Stimulated activated CD8-positive, alpha-beta memory T cell treated with anti-CD3 and anti-CD28 coated beads, Interleukin-12 subunit alpha, Interleukin-12 subunit beta, amount 100 ng/mL, for 4 hours (primary cell): Measurements from ENCODE around the gene PLEKHH3.
"Not testable (repeated sequence)": the region's sequence is repeated elsewhere in the genome, so short reads cannot be mapped to it uniquely, and the experiment has no call there.

Experiments
- DNase-seq: peaks from one replicate; pipeline ENCODE4 v3.0.0-alpha.2; 2020; ENCODE audit warnings: low read depth

The PLEKHH3 gene

GRCh38 chr17:42629411-42630009, 47.3 kb downstream of the PLEKHH3 start:
- DNase-seq, result no peak

GRCh38 chr17:42627032-42627764, 49.6 kb downstream of the PLEKHH3 start:
- DNase-seq, result not testable (repeated sequence)

GRCh38 chr17:42623732-42624596, 52.8 kb downstream of the PLEKHH3 start:
- no peak for DNase-seq

- DNase-seq, result no peak
These were observed 53.5 kb downstream of the PLEKHH3 start for GRCh38 chr17:42623271-42623670.

GRCh38 chr17:42621987-42622386, 54.8 kb downstream of the PLEKHH3 start:
- not testable (repeated sequence) for DNase-seq

- DNase-seq, result no peak
These were observed 58.2 kb downstream of the PLEKHH3 start for GRCh38 chr17:42618442-42619150.

GRCh38 chr17:42617956-42618431, 58.8 kb downstream of the PLEKHH3 start:
- no peak for DNase-seq
